Ramos (cell line): ENCODE measurements around the gene RALB.

Experiments used
- in situ Hi-C: fragments of 300-500 bp; cut with MboI; formaldehyde crosslinking; loops from one replicate; pipeline ENCODE4 v1.14.3; 2022; ENCODE audit warnings: low sequenced_read_pairs; ENCODE audit not compliant: unreplicated experiment

The RALB gene

GRCh38 chr2:120289221-120289906 is 36.7 kb downstream of the RALB start:
- in situ Hi-C loops: no loop called here

GRCh38 chr2:120290737-120291136 is 38.1 kb downstream of the RALB start:
- in situ Hi-C loops: no loop called here

- in situ Hi-C loops: no loop called here
Measured at GRCh38 chr2:120291401-120292311, 39.0 kb downstream of the RALB start.

GRCh38 chr2:120293096-120294007 is 40.7 kb downstream of the RALB start:
- in situ Hi-C loops: no loop called here

- in situ Hi-C loops: no loop called here
Measured at GRCh38 chr2:120294008-120294340, 41.3 kb downstream of the RALB start.

GRCh38 chr2:120298173-120298835 is 45.7 kb downstream of the RALB start:
- in situ Hi-C loops: no loop called here

GRCh38 chr2:120299004-120299403 is 46.4 kb downstream of the RALB start:
- in situ Hi-C loops: no loop called here

- in situ Hi-C loops: no loop called here
Measured at GRCh38 chr2:120299561-120299960, 46.9 kb downstream of the RALB start.

GRCh38 chr2:120300385-120300784 is 47.7 kb downstream of the RALB start:
- in situ Hi-C loops: no loop called here

GRCh38 chr2:120301284-120301683 is 48.6 kb downstream of the RALB start:
- in situ Hi-C loops: no loop called here

GRCh38 chr2:120302301-120302700 is 49.6 kb downstream of the RALB start:
- in situ Hi-C loops: no loop called here

GRCh38 chr2:120303177-120303576 is 50.5 kb downstream of the RALB start:
- in situ Hi-C loops: no loop called here

GRCh38 chr2:120305296-120305695 is 52.6 kb downstream of the RALB start:
- in situ Hi-C loops: no loop called here

GRCh38 chr2:120305937-120306490 is 53.4 kb downstream of the RALB start:
- in situ Hi-C loops: no loop called here

GRCh38 chr2:120307482-120307881 is 54.8 kb downstream of the RALB start:
- in situ Hi-C loops: no loop called here

- in situ Hi-C loops: no loop called here
Measured at GRCh38 chr2:120308038-120308910, 55.6 kb downstream of the RALB start.

- in situ Hi-C loops: loop anchor here (10.0 kb wide), 1 partner anchor 105 kb away; no protein-coding TSS in a partner anchor
Measured at GRCh38 chr2:120310136-120310535, 57.5 kb downstream of the RALB start.

GRCh38 chr2:120310841-120311240 is 58.2 kb downstream of the RALB start:
- in situ Hi-C loops: loop anchor here (10.0 kb wide), 1 partner anchor 106 kb away; no protein-coding TSS in a partner anchor

GRCh38 chr2:120312076-120312475 is 59.4 kb downstream of the RALB start:
- in situ Hi-C loops: loop anchor here (10.0 kb wide), 1 partner anchor 107 kb away; no protein-coding TSS in a partner anchor
